ENCODE measurements around the gene GPR37. TPM values are rescaled to one million over a fixed set of nuclear protein-coding genes. Genes with fewer than 3 reads are reported as not detected.

GPR37 gene
- total RNA-seq, 1 donor from 2014 or later: not detected

DNA sequence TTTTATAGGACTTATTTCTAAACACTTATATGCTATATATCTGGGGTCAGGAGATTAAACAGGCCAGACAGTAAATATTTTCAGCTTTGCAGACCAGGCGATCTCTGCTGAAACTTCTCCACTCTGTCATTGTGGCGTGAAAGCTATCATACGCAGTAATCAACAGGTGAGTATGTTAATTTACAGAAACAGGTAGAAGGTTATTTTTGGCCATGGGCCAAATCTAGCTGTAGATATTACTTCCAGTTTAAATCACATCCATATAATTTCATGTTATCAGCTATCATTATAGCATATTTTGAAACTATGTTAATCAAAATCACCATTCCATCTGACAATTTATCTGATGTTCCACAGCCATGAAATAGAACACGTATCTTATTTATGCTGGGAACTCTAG, 67.8 kb downstream of the GPR37 start:
- Mint-ChIP-seq H3K27me3 (no peaks in the 10 kb centered on the region), H3K4me3 (no peak overlapping the region), H3K36me3 (ENCODE audit: low read depth) (no peaks in the 10 kb centered on the region), H3K27ac (no peak overlapping the region), H3K9me3 (peaks cover 9% of the 10 kb centered on the region), H3K4me1 (no peaks in the 10 kb centered on the region)
- ATAC-seq (ENCODE audit: low read depth) (no peak), DNase-seq (no peak)
- ChIA-PET CTCF (no interaction called here), POLR2A (no interaction called here)
- TF ChIP-seq, protein P1, sequence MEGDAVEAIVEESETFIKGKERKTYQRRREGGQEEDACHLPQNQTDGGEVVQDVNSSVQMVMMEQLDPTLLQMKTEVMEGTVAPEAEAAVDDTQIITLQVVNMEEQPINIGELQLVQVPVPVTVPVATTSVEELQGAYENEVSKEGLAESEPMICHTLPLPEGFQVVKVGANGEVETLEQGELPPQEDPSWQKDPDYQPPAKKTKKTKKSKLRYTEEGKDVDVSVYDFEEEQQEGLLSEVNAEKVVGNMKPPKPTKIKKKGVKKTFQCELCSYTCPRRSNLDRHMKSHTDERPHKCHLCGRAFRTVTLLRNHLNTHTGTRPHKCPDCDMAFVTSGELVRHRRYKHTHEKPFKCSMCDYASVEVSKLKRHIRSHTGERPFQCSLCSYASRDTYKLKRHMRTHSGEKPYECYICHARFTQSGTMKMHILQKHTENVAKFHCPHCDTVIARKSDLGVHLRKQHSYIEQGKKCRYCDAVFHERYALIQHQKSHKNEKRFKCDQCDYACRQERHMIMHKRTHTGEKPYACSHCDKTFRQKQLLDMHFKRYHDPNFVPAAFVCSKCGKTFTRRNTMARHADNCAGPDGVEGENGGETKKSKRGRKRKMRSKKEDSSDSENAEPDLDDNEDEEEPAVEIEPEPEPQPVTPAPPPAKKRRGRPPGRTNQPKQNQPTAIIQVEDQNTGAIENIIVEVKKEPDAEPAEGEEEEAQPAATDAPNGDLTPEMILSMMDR (IDR thresholded peaks at IDR 0.05): no peak
- intact Hi-C loops (cut with micrococcal nuclease): no loop called here

Other genes with a start within 250 kb of the GPR37 start
- 23.4 and 26.8 TPM in 2 replicates for gene POT1, start 164.0 kb upstream of the GPR37 start, total RNA-seq

Data from activated B cell treated with CpG ODN at 0.5 μM for 24 hours (primary cell).